PC-3 (cell line): ENCODE measurements around the gene MKRN1. TPM values are rescaled to one million over a fixed set of nuclear protein-coding genes. Genes with fewer than 3 reads are reported as not detected.

Experiments used
- ATAC-seq: fragments of 200-7000 bp; cut with Tn5 transposase; 2 replicates; pipeline ENCODE4 v1.9.1; 2020; ENCODE audit warnings: mild to moderate bottlenecking, moderate library complexity
- BruUV-seq: library from RNA; stranded (reverse); fragments of 400-500 nt; replicated peaks from 2 replicates; lab custom pipeline; 2021; lab: Mats Ljungman, UMichigan
- CTCF ChIA-PET: fragments of 300-600 bp; sonication (Branson Sonifier 250); formaldehyde crosslinking; loops from one replicate; lab custom pipeline; 2022; ENCODE audit warnings: antibody characterized with exemption; lab: Charles Lee
- POLR2A ChIA-PET: fragments of 300-600 bp; sonication (Branson Sonifier 250); formaldehyde crosslinking; loops from one replicate; lab custom pipeline; 2022; ENCODE audit warnings: antibody characterized with exemption; ENCODE audit not compliant: unreplicated experiment; lab: Charles Lee
- DNase-seq: peaks from one replicate; pipeline ENCODE4 v3.0.0-alpha.2; 2015
- H2AFZ ChIP-seq: fragments of 300-600 bp; sonication (generic); 2 replicates; pipeline ENCODE4 v1.6.0; 2016; ENCODE audit warnings: antibody characterized with exemption, low read length
- H3F3A ChIP-seq: fragments of 300-600 bp; sonication (generic); one replicate; pipeline ENCODE4 v1.6.0; 2017; ENCODE audit warnings: antibody characterized with exemption, low read length, control low read depth, mild to moderate bottlenecking; ENCODE audit not compliant: unreplicated experiment
- H3K27ac ChIP-seq: fragments of 300-600 bp; sonication (generic); 2 replicates; pipeline ENCODE4 v1.5.1; 2016; ENCODE audit warnings: mild to moderate bottlenecking, low read length
- H3K27me3 ChIP-seq: fragments of 300-600 bp; sonication (generic); 2 replicates; pipeline ENCODE4 v1.6.1; 2016; ENCODE audit warnings: low read length, mixed read lengths
- H3K36me3 ChIP-seq: fragments of 300-600 bp; sonication (generic); 2 replicates; pipeline ENCODE4 v1.6.1; 2016; ENCODE audit warnings: low read depth, mixed run types, low read length, mixed read lengths
- H3K4me1 ChIP-seq: fragments of 300-600 bp; sonication (generic); 2 replicates; pipeline ENCODE4 v1.5.1; 2016; ENCODE audit warnings: low read length; ENCODE audit not compliant: insufficient read depth
- H3K4me2 ChIP-seq: fragments of 300-600 bp; sonication (generic); 2 replicates; pipeline ENCODE4 v1.6.0; 2016; ENCODE audit warnings: low read length
- H3K4me3 ChIP-seq: fragments of 300-600 bp; sonication (generic); 2 replicates; pipeline ENCODE4 v1.5.1; 2016; ENCODE audit warnings: mild to moderate bottlenecking, low read length, mixed read lengths
- H3K79me2 ChIP-seq: fragments of 300-600 bp; sonication (generic); 2 replicates; pipeline ENCODE4 v1.6.1; 2017; ENCODE audit warnings: low read length, mixed read lengths
- H3K9ac ChIP-seq: fragments of 300-600 bp; sonication (generic); 2 replicates; pipeline ENCODE4 v1.6.0; 2016; ENCODE audit warnings: mild to moderate bottlenecking, low read length
- H3K9me2 ChIP-seq: fragments of 300-600 bp; sonication (generic); replicated peaks from 2 replicates; pipeline ENCODE4 v1.6.1; 2016; ENCODE audit warnings: mixed run types, low read length, mixed read lengths
- H3K9me3 ChIP-seq: fragments of 300-600 bp; sonication (generic); 2 replicates; pipeline ENCODE4 v1.6.1; 2016; ENCODE audit warnings: low read length, mixed read lengths
- H4K20me1 ChIP-seq: fragments of 300-600 bp; sonication (generic); 2 replicates; pipeline ENCODE4 v1.6.1; 2016; ENCODE audit warnings: low read length, mixed read lengths
- CTCF ChIP-seq: fragments of 300-600 bp; sonication (generic); conservative IDR thresholded peaks from 2 replicates; pipeline ENCODE4 v1.5.1; 2017; ENCODE audit warnings: antibody characterized with exemption, low read depth, mild to moderate bottlenecking, low read length
- EZH2 ChIP-seq: fragments of 300-600 bp; sonication (generic); IDR thresholded peaks from one replicate; pipeline ENCODE4 v1.6.1; 2017; ENCODE audit warnings: antibody characterized with exemption, mild to moderate bottlenecking, low read length; ENCODE audit not compliant: unreplicated experiment
- EZH2phosphoT487 ChIP-seq: fragments of 300-600 bp; sonication (generic); IDR thresholded peaks from 2 replicates; pipeline ENCODE4 v1.6.1; 2018; ENCODE audit warnings: mild to moderate bottlenecking, antibody characterized with exemption, low read length, borderline replicate concordance
- intact Hi-C: fragments of 100-400 bp; cut with micrococcal nuclease; formaldehyde crosslinking; loops from 2 replicates; pipeline ENCODE4 v1.9.0; 2023
- total RNA-seq: library from RNA; depleted of rRNA; stranded (reverse); fragments of >200 nt; gene quantifications from 2 replicates; pipeline ENCODE4 v1.2.3, GENCODE V29; 2014

Gene MKRN1
- total RNA-seq, 1 experiment from 2014 or later, result 78.5 TPM

- Histone ChIP-seq H2AFZ (no peak overlapping the region), H3K4me1 (0 out of 2 replicates have a peak, but pooled peaks cover 8% of the 10 kb centered on the region), H3K36me3 (no peaks in the 10 kb centered on the region), H3K79me2 (no peaks in the 10 kb centered on the region), H3K27ac (no peak overlapping the region), H3K4me2 (no peak overlapping the region), H3F3A (no peaks in the 10 kb centered on the region), H4K20me1 (no peaks in the 10 kb centered on the region), H3K9ac (no peak overlapping the region), H3K9me3 (no peaks in the 10 kb centered on the region), H3K4me3 (no peak overlapping the region), H3K27me3 (no peaks in the 10 kb centered on the region), H3K9me2 (no peaks in the 10 kb centered on the region)
- ATAC-seq (no peak), DNase-seq (no peak)
- POLR2A ChIA-PET, result no interaction called here
- CTCF ChIA-PET, result no interaction called here
- no peak for TF ChIP-seq EZH2phosphoT487
- no TSS peak for BruUV-seq
- intact Hi-C loops, result loop anchor here (1.0 to 2.0 kb wide), 3 partner anchors 48 to 86 kb away; no protein-coding TSS in a partner anchor
These were observed 39.7 kb upstream of the MKRN1 start for GRCh38 chr7:140519007-140519399.

GRCh38 chr7:140518370-140519006, 39.2 kb upstream of the MKRN1 start:
- no peak overlapping the region for H3K4me2 ChIP-seq
- H3K79me2 ChIP-seq, result no peaks in the 10 kb centered on the region
- no peaks in the 10 kb centered on the region for H3K36me3 ChIP-seq
- DNase-seq, result no peak
- no peaks in the 10 kb centered on the region for H4K20me1 ChIP-seq
- ATAC-seq, result no peak
- H3K4me3 ChIP-seq, result no peak overlapping the region
- intact Hi-C loops, result loop anchor here (1.0 to 2.0 kb wide), 5 partner anchors 43 to 135 kb away; no protein-coding TSS in a partner anchor
- H3K27ac ChIP-seq, result no peak overlapping the region
- no peaks in the 10 kb centered on the region for H3F3A ChIP-seq
- H3K9ac ChIP-seq, result no peak overlapping the region
- H3K9me3 ChIP-seq, result no peaks in the 10 kb centered on the region
- H3K9me2 ChIP-seq, result no peaks in the 10 kb centered on the region
- H3K27me3 ChIP-seq, result no peaks in the 10 kb centered on the region
- H2AFZ ChIP-seq, result peak overlapping the region; percentile 40
- TF ChIP-seq EZH2phosphoT487 (no peak), EZH2 (no peak), CTCF (no peak)
- ChIA-PET POLR2A (no interaction called here), CTCF (interaction anchor here (0.6 to 1.3 kb wide), 6 partner anchors 77 to 395 kb away, joined by 3 to 22 read pairs (median 8); no protein-coding TSS in a partner anchor)
- no TSS peak for BruUV-seq
- H3K4me1 ChIP-seq, result 0 out of 2 replicates have a peak, but pooled peaks cover 8% of the 10 kb centered on the region

GRCh38 chr7:140517546-140518369, 38.5 kb upstream of the MKRN1 start:
- H4K20me1 ChIP-seq, result no peaks in the 10 kb centered on the region
- H3K9me3 ChIP-seq, result no peaks in the 10 kb centered on the region
- H3K9ac ChIP-seq, result no peak overlapping the region
- ChIA-PET CTCF (interaction anchor here (0.6 to 1.3 kb wide), 7 partner anchors 78 to 395 kb away, joined by 3 to 22 read pairs (median 7); no protein-coding TSS in a partner anchor), POLR2A (no interaction called here)
- ATAC-seq, result peak; percentile 83
- no peaks in the 10 kb centered on the region for H3K79me2 ChIP-seq
- H3K27me3 ChIP-seq, result no peaks in the 10 kb centered on the region
- H3K9me2 ChIP-seq, result no peaks in the 10 kb centered on the region
- 0 out of 2 replicates have a peak, but pooled peaks cover 8% of the 10 kb centered on the region for H3K4me1 ChIP-seq
- BruUV-seq, result no TSS peak
- peak; percentile 92 for DNase-seq
- H3K4me2 ChIP-seq, result no peak overlapping the region
- intact Hi-C loops, result loop anchor here (1.0 to 2.0 kb wide), 3 partner anchors 42 to 136 kb away; no protein-coding TSS in a partner anchor
- H3K36me3 ChIP-seq, result no peaks in the 10 kb centered on the region
- H3K4me3 ChIP-seq, result no peak overlapping the region
- H3K27ac ChIP-seq, result no peak overlapping the region
- TF ChIP-seq EZH2phosphoT487 (no peak), CTCF (peak; percentile 82)
- H3F3A ChIP-seq, result no peaks in the 10 kb centered on the region
- peak overlapping the region; percentile 40 for H2AFZ ChIP-seq
